Right cardiac atrium (tissue), 5 donors: ENCODE results near the gene PANX3. TPM values are rescaled to one million over a fixed set of nuclear protein-coding genes. Genes with fewer than 3 reads are reported as not detected.

Experiments
- ATAC-seq, 2 donors: fragments of 200-7000 bp; cut with Tn5 transposase; one replicate each; pipeline versions ENCODE4 v1.8.0 to v1.9.1; 2020; ENCODE audit warnings: moderate library complexity in 2 of 2, mild to moderate bottlenecking in 1 of 2
- DNase-seq, 3 donors: peaks; one replicate each; pipeline ENCODE4 v3.0.0-alpha.2; 2020
- H3K27ac ChIP-seq: one replicate; pipeline ENCODE4 v1.5.1; 2013; ENCODE audit warnings: mild to moderate bottlenecking, low read length, control low read depth, moderate library complexity
- H3K27me3 ChIP-seq: one replicate; pipeline ENCODE4 v1.6.1; 2013; ENCODE audit not compliant: control insufficient read depth, insufficient read depth
- H3K4me1 ChIP-seq: one replicate; pipeline ENCODE4 v1.6.1; 2013; ENCODE audit warnings: low read length; ENCODE audit not compliant: control insufficient read depth, insufficient read depth
- H3K4me3 ChIP-seq: one replicate; pipeline ENCODE4 v1.5.1; 2013; ENCODE audit warnings: low read length, control low read depth
- H3K9me3 ChIP-seq: one replicate; pipeline ENCODE4 v1.6.1; 2013; ENCODE audit warnings: low read length; ENCODE audit not compliant: control insufficient read depth
- WGBS: extraction: QIAGEN DNeasy Blood & Tissue Kit; methylation state at CpG from one replicate; pipeline ENCODE4 v1.1.7; 2013; 5-methylcytosine and 5-hydroxymethylcytosine counted together
- intact Hi-C, 4 donors: fragments of 100-400 bp; cut with DNase I; formaldehyde crosslinking; loops; one replicate each; pipeline versions ENCODE4 v1.11.0 to v1.14.0; 2022 to 2023
- polyA plus RNA-seq: library from polyadenylated mRNA; stranded (reverse); fragments of 200-250 nt; gene quantifications from one replicate; pipeline ENCODE4 v1.2.3, GENCODE V29; 2013
- total RNA-seq, 4 donors: library from RNA; stranded (reverse); fragmentation: NEBNext Ultra II Directional; extraction: Animal tissue kit (Norgen Biotek cat#: 25700); gene quantifications; one replicate each; pipeline ENCODE4 v1.2.1, GENCODE V29; 2021
- donor health status: healthy with polysubstance abuse.
- donor health status: DM: no; HTN: yes; CAD: no.
- donor health status: DM: no; HTN: no; CAD: no.
- donor health status: DM: no; HTN: yes; CAD: no; lungs with severe emphysema.
- donor health status: DM: yes; HTN: yes; CAD: no.

The PANX3 gene
- total and polyA plus RNA-seq, 5 donors: not detected

- intact Hi-C loops: no loop called here
- 60% methylated on average over 10 of the region's 10 CpGs for WGBS
- ATAC-seq: no peak
- Histone ChIP-seq H3K4me3 (no peak overlapping the region), H3K9me3 (no peaks in the 10 kb centered on the region), H3K27me3 (no peaks in the 10 kb centered on the region), H3K4me1 (no peaks in the 10 kb centered on the region), H3K27ac (no peak overlapping the region)
- DNase-seq: no peak
These were observed 1.5 kb downstream of the PANX3 start for GRCh38 chr11:124612567-124613246.

DNA sequence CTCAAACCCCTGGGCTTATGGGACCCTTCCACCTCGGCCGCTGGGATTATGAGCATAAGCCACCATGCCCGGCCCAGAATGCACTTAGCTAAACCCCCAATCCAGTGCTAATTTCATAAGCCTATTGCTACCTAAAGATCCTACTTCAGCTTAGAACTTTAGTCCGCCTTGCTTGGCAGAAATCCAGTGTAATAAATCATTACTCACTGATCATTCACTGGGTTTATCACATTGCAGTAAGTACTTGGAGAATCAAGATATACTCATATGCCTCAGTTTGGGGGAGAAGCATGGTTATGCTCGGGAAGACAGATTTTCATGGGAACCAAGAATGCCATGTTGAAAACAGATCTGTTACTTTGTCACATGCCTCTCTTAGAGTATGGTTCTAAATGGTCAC is 7.6 kb downstream of the PANX3 start:
- Histone ChIP-seq H3K27ac (no peak overlapping the region), H3K4me1 (no peaks in the 10 kb centered on the region), H3K27me3 (no peaks in the 10 kb centered on the region), H3K4me3 (no peak overlapping the region), H3K9me3 (no peaks in the 10 kb centered on the region)
- no peak for ATAC-seq
- DNase-seq: no peak
- intact Hi-C loops: no loop called here
- 82% methylated on average over 5 of the region's 5 CpGs for WGBS

- under 1% methylated on average over 57 of the region's 57 CpGs for WGBS
- H3K4me3 ChIP-seq: peak within 1 kb of the TSS; percentile 92
- ATAC-seq (peak; percentile 99), DNase-seq (peak; percentile 90 to 96 (median 94))
- H3K27me3 ChIP-seq: no peaks in the 10 kb centered on the region
- peak within 1 kb of the TSS; percentile 97 for H3K27ac ChIP-seq
- H3K4me1 ChIP-seq: no peaks in the 10 kb centered on the region
- intact Hi-C loops: no loop called here
- H3K9me3 ChIP-seq: no peaks in the 10 kb centered on the region
These were observed 11.6 kb downstream of the PANX3 start, which contains the start of gene TBRG1 for GRCh38 chr11:124622531-124623451. Gene TBRG1 (plus strand): TSS chr11:124622864. CDS start chr11:124623084, 220 bp downstream.

DNA sequence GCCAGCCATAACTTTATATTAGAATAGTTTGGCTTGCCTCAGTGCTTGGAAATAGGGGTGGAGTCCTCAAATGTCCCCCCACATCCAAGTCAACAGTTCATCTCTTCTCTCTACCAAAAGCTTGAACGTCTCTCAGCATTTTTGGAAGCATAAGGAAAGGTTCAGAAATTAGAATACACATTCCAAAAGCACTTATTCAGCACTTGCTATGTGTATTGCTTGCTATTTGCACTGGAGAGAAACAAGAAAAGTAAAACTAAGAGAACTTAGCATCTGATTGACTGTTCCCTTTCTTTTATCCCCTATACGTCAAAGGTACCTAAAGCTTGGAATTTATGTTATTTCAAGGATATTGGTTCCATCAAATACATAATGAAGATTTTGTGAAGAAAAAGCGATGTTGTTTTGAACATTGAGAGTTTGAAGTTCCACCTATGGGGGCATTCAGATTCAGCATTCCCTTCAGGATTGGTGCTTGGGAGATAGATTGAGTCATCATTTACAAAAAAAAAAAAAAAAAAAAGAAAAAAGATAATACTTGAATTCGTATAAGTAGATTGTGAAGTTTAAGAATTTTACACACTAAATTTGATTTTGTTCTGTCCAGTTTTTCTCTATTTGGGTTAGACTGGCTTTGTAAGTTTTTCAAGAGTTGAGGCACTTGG is 12.8 kb downstream of the PANX3 start:
- no peak overlapping the region for H3K27ac ChIP-seq
- ATAC-seq (no peak), DNase-seq (no peak)
- H3K4me1 ChIP-seq: no peaks in the 10 kb centered on the region
- H3K4me3 ChIP-seq: peak overlapping the region; percentile 92
- WGBS: 51% methylated on average over 4 of the region's 4 CpGs
- no peaks in the 10 kb centered on the region for H3K27me3 ChIP-seq
- intact Hi-C loops: no loop called here
- no peaks in the 10 kb centered on the region for H3K9me3 ChIP-seq

- no peaks in the 10 kb centered on the region for H3K4me1 ChIP-seq
- DNase-seq (no peak), ATAC-seq (no peak)
- no peaks in the 10 kb centered on the region for H3K27me3 ChIP-seq
- intact Hi-C loops: no loop called here
- H3K27ac ChIP-seq: no peak overlapping the region
- 91% methylated on average over 3 of the region's 3 CpGs for WGBS
- H3K4me3 ChIP-seq: no peak overlapping the region
- H3K9me3 ChIP-seq: no peaks in the 10 kb centered on the region
These were observed 14.4 kb downstream of the PANX3 start for GRCh38 chr11:124625504-124626168.

DNA sequence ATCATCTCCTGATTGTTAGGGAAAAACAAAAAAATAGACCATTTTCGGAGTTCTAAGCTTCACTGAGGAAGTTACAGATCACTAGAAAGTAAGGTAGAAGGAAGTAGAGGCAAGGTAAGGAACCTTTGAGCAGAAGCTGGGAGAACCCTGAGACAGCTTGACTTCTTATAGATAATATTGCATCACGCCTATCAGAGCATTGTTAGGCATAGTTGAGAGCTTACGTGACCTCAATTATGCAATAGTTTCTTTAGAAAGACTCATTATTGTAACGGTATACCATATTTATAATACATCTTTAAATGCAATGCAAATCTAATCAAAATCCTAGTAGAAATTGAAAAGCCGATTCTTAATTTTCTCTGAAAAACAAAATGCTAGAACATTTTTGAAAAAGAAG is 16.3 kb downstream of the PANX3 start:
- intact Hi-C loops: no loop called here
- no peak overlapping the region for H3K27ac ChIP-seq
- no peaks in the 10 kb centered on the region for H3K27me3 ChIP-seq
- H3K4me1 ChIP-seq: no peaks in the 10 kb centered on the region
- no peaks in the 10 kb centered on the region for H3K9me3 ChIP-seq
- ATAC-seq: no peak
- no peak overlapping the region for H3K4me3 ChIP-seq
- 86% methylated on average over 5 of the region's 5 CpGs for WGBS
- no peak for DNase-seq

DNA sequence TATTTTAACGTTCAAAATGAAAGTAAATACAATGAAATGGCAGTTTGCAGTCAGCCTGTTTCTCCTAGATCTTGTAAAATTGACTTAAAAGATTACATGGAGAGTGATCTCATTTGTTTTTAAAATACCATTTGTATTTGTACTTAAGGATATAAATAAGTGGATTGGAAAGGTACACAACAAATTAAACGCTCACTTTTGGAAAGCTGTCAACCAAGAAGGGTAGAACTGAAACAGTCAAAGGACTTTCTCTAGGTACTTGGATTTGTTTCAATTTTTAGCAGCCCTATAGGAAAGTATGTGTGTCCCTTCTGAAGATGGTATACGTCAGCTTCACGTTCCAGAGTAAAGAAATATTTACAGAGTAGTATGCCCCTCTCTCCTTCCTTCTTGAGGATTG is 18.7 kb downstream of the PANX3 start:
- DNase-seq: no peak
- Histone ChIP-seq H3K27ac (no peak overlapping the region), H3K27me3 (no peaks in the 10 kb centered on the region), H3K9me3 (no peaks in the 10 kb centered on the region), H3K4me3 (no peak overlapping the region), H3K4me1 (no peaks in the 10 kb centered on the region)
- WGBS: 85% methylated on average over 4 of the region's 4 CpGs
- ATAC-seq: no peak
- intact Hi-C loops: no loop called here

GRCh38 chr11:124633355-124633754 is 22.1 kb downstream of the PANX3 start:
- intact Hi-C loops: no loop called here
- no peak overlapping the region for H3K27ac ChIP-seq
- no peak for DNase-seq
- no peak for ATAC-seq
- WGBS: 96% methylated on average over 1 of the region's 1 CpG
- H3K4me3 ChIP-seq: no peak overlapping the region
- no peaks in the 10 kb centered on the region for H3K4me1 ChIP-seq
- H3K27me3 ChIP-seq: no peaks in the 10 kb centered on the region
- no peaks in the 10 kb centered on the region for H3K9me3 ChIP-seq

DNA sequence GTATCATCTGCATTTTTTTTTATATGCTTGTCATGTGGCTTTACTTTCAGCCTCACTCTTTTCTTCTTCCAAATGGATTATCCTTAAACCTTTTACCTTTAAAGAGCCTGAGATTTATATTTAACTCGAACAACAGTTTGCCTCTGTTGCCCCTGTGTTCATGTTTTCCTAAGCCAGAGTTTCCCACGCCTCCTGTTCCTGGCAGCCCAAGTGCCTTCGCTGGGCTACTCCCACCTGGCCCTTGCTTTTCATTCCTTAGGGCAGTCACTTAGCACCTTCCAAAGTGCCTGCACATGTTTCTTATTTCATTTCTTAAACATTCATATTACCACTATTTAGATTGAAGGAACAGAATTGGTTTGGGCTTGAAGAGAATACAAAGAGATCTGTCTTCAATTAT is 24.7 kb downstream of the PANX3 start:
- H3K4me1 ChIP-seq: no peaks in the 10 kb centered on the region
- no peaks in the 10 kb centered on the region for H3K27me3 ChIP-seq
- H3K27ac ChIP-seq: no peak overlapping the region
- intact Hi-C loops: no loop called here
- ATAC-seq (peak in 1 of 2 donors; percentile 68), DNase-seq (no peak)
- H3K4me3 ChIP-seq: no peak overlapping the region
- WGBS: 78% methylated on average over 3 of the region's 3 CpGs
- H3K9me3 ChIP-seq: no peaks in the 10 kb centered on the region

DNA sequence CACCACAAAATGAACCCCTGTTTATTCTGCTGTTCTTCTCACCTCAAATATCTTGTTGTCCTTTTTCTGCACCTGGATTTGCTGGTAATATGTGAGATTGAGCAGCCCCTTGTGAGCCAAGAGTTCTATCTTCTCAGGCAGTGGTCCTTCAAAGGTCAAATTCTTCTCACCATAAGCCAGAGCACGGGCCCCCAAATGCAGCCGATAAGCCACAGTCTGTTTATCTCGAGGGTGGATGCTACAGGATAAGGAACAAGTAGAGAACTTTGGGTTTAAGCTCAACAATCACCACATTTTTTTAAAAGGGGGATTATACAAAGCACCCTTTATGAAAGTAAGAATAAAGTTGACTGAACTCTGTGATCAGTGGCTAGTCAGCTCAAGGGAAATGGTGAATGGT is 27.3 kb downstream of the PANX3 start:
- H3K4me1 ChIP-seq: no peaks in the 10 kb centered on the region
- 56% methylated on average over 3 of the region's 3 CpGs for WGBS
- H3K9me3 ChIP-seq: no peaks in the 10 kb centered on the region
- H3K27ac ChIP-seq: no peak overlapping the region
- no peak for ATAC-seq
- DNase-seq: no peak
- intact Hi-C loops: no loop called here
- H3K27me3 ChIP-seq: no peaks in the 10 kb centered on the region
- H3K4me3 ChIP-seq: no peak overlapping the region
